Measurements from ENCODE around the gene LRRTM2. TPM values are rescaled to one million over a fixed set of nuclear protein-coding genes. Genes with fewer than 3 reads are reported as not detected.

Gene LRRTM2
- total and polyA plus RNA-seq, 2 of the 4 experiments (the other 2 are of a cell fraction) = 0.53 to 2.0 TPM

GRCh38 chr5:138878437-138879235 is 3.5 kb upstream of the LRRTM2 start (continued):
- TF ChIP-seq BHLHE40 (IDR thresholded peaks at IDR 0.05; ENCODE audit: low read depth, low read length) = no peak

- Histone ChIP-seq H4K8ac (ENCODE audit: low read depth in 2 of 2, low read length in 2 of 2) (no peak overlapping the region), H3K9ac (ENCODE audit: low read depth, low read length) (no peak overlapping the region), H3K18ac (ENCODE audit: low read depth, low read length) (no peak overlapping the region), H3K56ac (ENCODE audit: extremely low read depth, insufficient read depth, low read length) (no peak overlapping the region), H4K20me1 (ENCODE audit: insufficient read depth, low read length) (peaks cover 86% of the 10 kb centered on the region), H3K27me3 (ENCODE audit: control insufficient read depth, insufficient read depth, low read length) (no peaks in the 10 kb centered on the region), H3K4me3 (ENCODE audit: insufficient read depth, low read depth, low read length) (no peak overlapping the region), H3K9me3 (ENCODE audit: control insufficient read depth, insufficient read depth, low read length) (no peaks in the 10 kb centered on the region), H2AFZ (replicated peaks; ENCODE audit: low read length, poor library complexity) (no peak overlapping the region), H2BK5ac (ENCODE audit: low read depth, low read length, poor library complexity, severe bottlenecking) (no peak overlapping the region), H3K4ac (ENCODE audit: low read depth, low read length) (no peak overlapping the region), H3K79me1 (ENCODE audit: low read depth in 1 of 2, low read length in 2 of 2) (peaks cover 58 to 84% of the 10 kb centered on the region in 2 experiments), H3K36me3 (ENCODE audit: control insufficient read depth, insufficient read depth, low read length) (peaks cover 3% of the 10 kb centered on the region; the same call in 1 of the 2 replicates), H4K5ac (ENCODE audit: low read depth, low read length) (no peak overlapping the region), H2BK20ac (ENCODE audit: low read depth, low read length) (no peak overlapping the region), H3K23ac (ENCODE audit: low read depth, low read length) (no peak overlapping the region), H2BK15ac (ENCODE audit: low read depth, low read length) (no peak overlapping the region), H3K27ac (ENCODE audit: insufficient read depth, low read length) (no peak overlapping the region), H2AK5ac (ENCODE audit: low read depth, low read length) (no peak overlapping the region), H3K9me1 (ENCODE audit: insufficient read depth, low read length) (peaks cover 23% of the 10 kb centered on the region), H3K4me1 (ENCODE audit: control insufficient read depth, insufficient read depth, low read length) (peaks cover 15% of the 10 kb centered on the region), H3K4me2 (ENCODE audit: low read depth, low read length) (no peak overlapping the region), H4K91ac (ENCODE audit: insufficient read depth, low read depth, low read length) (no peak overlapping the region), H2AK9ac (replicated peaks; ENCODE audit: low read depth, low read length, poor library complexity) (no peak overlapping the region), H2BK120ac (ENCODE audit: low read depth, low read length) (no peak overlapping the region), H3K14ac (replicated peaks; ENCODE audit: low read depth, low read length) (no peak overlapping the region)
- no TSS peak for BruUV-seq (replicated peaks)
- DNase-seq (no peak), ATAC-seq (ENCODE audit: low read depth) (no peak)
- ChIA-PET POLR2A (ENCODE audit: unreplicated experiment) (no interaction called here), CTCF (no interaction called here)
- in situ Hi-C loops (cut with MboI; ENCODE audit: low sequenced_read_pairs) = no loop called here
- dilution Hi-C loops (cut with HindIII; ENCODE audit: low sequenced_read_pairs, unreplicated experiment) = no loop called here
- TF ChIP-seq POLR2A (IDR thresholded peaks at IDR 0.05; ENCODE audit: low read depth, low read length) (no peak), FOS (IDR thresholded peaks at IDR 0.05; ENCODE audit: low read depth, low read length) (no peak), CHD1 (IDR thresholded peaks at IDR 0.05; ENCODE audit: low read depth, low read length) (no peak), BHLHE40 (IDR thresholded peaks at IDR 0.05; ENCODE audit: low read depth, low read length) (no peak), USF2 (IDR thresholded peaks at IDR 0.05; ENCODE audit: low read depth, low read length) (no peak), RFX5 (IDR thresholded peaks at IDR 0.05; ENCODE audit: low read depth, low read length) (no peak), SMC3 (IDR thresholded peaks at IDR 0.05; ENCODE audit: low read depth, low read length) (no peak), CEBPB (IDR thresholded peaks at IDR 0.05; ENCODE audit: low read depth, low read length) (no peak), MXI1 (IDR thresholded peaks at IDR 0.05; ENCODE audit: borderline replicate concordance, low read depth, low read length) (no peak)
- intact Hi-C loops (cut with micrococcal nuclease) = no loop called here
- WGBS, 2 experiments (ENCODE audit: extremely low coverage in 2 of 2, insufficient read length in 1 of 2) = 100% methylated on average over 2 of the region's 4 CpGs; no CpG with 5 or more reads in 1 of the 2 experiments
Observed at GRCh38 chr5:138876811-138877210, 1.7 kb upstream of the LRRTM2 start.
